ENCODE results near the gene HELT.
"Not testable (repeated sequence)": the region's sequence is repeated elsewhere in the genome, so short reads cannot be mapped to it uniquely, and the experiment has no call there.

HELT gene

GRCh38 chr4:185039508-185040273 is 21.4 kb downstream of the HELT start:
- peak; percentile 46 for DNase-seq

- DNase-seq, result no peak
These were observed 22.2 kb downstream of the HELT start for GRCh38 chr4:185040523-185040922.

- not testable (repeated sequence) for DNase-seq
These were observed 32.0 kb downstream of the HELT start for GRCh38 chr4:185050286-185050685.

GRCh38 chr4:185051283-185051682 is 33.0 kb downstream of the HELT start:
- DNase-seq, result not testable (repeated sequence)

- no peak for DNase-seq
These were observed 35.5 kb downstream of the HELT start for GRCh38 chr4:185053746-185054145.

GRCh38 chr4:185054272-185054671 is 36.0 kb downstream of the HELT start:
- DNase-seq, result no peak

- no peak for DNase-seq
These were observed 36.6 kb downstream of the HELT start for GRCh38 chr4:185054886-185055285.

GRCh38 chr4:185061610-185062009 is 43.3 kb downstream of the HELT start:
- no peak for DNase-seq

- no peak for DNase-seq
These were observed 44.3 kb downstream of the HELT start for GRCh38 chr4:185062606-185063005.

- DNase-seq, result no peak
These were observed 47.9 kb downstream of the HELT start for GRCh38 chr4:185066179-185066578.

GRCh38 chr4:185068837-185069236 is 50.5 kb downstream of the HELT start:
- DNase-seq, result no peak

Measured in midbrain (tissue), 1 donor.